NCI-H526 (cell line): ENCODE data around the gene RNPEPL1.

Source experiments
- DNase-seq, 2 experiments: peaks; one replicate each; lab custom pipeline; 2025; lab: John Stamatoyannopoulos, UW

Gene RNPEPL1

DNA sequence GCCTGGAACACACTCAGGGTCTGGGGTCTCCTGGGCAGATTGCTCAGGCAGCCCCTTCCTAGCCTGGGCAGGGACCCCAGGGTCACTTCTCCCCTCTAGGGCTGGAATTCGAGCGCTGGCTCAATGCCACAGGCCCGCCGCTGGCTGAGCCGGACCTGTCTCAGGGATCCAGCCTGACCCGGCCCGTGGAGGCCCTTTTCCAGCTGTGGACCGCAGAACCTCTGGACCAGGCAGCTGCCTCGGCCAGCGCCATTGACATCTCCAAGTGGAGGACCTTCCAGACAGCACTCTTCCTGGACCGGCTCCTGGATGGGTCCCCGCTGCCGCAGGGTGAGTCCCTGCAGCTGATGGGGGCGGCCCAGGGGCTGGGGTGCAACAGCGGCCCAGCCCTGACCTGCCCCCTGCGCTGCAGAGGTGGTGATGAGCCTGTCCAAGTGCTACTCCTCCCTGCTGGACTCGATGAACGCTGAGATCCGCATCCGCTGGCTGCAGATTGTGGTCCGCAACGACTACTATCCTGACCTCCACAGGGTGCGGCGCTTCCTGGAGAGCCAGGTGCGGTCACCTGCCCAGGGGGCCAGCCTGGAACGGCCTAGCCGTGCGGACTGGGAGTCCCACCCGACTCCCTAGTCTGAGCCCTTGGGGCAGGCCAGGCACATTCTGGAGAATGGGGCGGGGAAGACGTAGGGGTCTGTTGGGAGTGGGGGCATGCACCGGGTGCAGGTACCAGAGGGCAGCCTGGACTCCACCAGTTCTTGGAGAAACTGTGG lies 8.3 kb downstream of the RNPEPL1 start:
- no peak for DNase-seq

DNA sequence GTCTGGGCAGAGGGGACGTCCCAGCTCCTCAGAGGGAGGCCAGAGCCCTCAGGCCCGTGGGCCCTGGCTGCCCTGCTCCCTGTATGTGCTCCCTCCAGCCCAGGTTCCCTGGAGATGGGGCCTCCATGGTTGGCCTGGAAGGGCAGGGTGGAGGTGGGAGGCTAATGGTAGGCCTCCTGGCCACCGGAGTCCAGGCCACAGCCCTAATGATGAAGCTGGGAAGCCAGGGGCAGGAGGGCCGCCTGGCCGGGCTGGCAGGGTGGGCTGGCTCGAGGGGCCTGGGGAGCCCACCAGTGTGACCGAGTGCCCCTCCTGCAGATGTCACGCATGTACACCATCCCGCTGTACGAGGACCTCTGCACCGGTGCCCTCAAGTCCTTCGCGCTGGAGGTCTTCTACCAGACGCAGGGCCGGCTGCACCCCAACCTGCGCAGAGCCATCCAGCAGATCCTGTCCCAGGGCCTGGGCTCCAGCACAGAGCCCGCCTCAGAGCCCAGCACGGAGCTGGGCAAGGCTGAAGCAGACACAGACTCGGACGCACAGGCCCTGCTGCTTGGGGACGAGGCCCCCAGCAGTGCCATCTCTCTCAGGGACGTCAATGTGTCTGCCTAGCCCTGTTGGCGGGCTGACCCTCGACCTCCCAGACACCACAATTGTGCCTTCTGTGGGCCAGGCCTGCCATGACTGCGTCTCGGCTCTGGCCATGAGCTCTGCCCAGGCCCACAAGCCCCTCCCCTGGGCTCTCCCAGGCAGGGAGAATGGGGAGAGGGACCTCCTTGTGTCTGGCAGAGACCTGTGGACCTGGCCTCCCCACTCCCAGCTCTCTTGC lies 9.2 kb downstream of the RNPEPL1 start:
- no peak for DNase-seq

DNA sequence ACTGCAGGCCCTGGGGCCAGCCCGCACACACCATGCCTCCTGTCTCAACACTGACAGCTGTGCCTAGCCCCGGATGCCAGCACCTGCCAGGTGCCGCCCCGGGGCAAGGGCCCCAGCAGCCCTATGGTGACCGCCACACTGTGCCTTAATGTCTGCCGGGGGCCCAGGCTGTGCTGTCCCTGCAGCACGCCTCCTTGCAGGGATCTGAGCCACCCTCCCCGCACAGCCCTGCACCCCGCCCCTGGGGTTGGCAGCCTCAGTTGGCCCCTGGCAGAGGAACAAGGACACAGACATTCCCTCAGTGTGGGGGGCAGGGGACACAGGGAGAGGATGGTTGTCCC lies 9.8 kb downstream of the RNPEPL1 start:
- DNase-seq: no peak

DNA sequence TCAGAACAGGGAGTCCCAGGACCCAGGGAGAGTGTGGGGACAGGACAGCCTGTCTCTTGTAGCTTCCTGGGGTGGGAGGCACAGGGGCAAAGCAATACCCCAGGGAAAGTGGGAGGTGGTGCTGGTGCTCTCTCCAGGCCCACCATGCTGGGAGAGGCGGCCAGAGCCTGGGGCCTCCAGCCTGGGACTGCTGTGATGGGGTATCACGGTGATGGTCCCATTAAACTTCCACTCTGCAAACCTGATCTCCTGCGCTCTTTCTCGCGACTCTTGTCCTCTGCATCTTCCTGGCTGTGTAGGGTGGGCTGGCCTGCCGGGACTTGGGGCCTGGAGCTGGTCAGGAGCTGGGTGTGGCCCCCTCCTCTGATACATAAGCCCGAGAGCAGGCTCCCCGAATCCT lies 10.2 kb downstream of the RNPEPL1 start:
- no peak for DNase-seq

DNA sequence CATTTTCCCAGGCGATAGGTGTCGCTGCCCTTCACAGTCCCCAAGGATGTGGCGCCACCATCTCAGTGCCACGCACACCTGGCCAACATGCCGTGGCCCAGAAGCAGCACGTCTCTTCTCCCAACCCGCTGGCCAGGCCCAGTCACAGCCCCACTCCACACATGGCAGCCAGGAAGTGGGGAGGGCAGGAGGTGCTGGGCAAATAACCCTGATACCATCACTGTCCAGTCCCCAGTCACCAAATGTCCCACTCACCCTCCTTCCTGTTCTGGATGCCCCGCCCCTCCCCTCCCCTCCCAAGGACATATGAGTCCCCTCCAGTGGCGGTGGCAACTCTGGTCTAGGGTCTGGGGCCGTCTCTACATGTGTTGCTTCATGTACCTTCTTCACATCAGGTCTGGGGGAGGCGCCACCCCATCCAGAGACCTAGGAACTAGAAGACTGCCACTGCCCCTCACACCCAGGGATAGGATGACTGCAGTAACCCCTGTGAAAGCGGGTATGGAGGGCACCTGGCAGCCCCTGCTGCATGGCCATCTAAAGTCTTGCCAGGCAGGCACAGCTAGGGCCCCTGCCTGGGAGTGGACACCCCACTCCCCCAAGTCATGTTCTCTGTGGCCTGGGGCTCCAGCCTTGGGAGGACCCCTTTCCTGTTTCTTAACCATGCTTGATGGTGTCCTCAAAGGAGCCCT lies 10.9 kb downstream of the RNPEPL1 start:
- no peak for DNase-seq

DNA sequence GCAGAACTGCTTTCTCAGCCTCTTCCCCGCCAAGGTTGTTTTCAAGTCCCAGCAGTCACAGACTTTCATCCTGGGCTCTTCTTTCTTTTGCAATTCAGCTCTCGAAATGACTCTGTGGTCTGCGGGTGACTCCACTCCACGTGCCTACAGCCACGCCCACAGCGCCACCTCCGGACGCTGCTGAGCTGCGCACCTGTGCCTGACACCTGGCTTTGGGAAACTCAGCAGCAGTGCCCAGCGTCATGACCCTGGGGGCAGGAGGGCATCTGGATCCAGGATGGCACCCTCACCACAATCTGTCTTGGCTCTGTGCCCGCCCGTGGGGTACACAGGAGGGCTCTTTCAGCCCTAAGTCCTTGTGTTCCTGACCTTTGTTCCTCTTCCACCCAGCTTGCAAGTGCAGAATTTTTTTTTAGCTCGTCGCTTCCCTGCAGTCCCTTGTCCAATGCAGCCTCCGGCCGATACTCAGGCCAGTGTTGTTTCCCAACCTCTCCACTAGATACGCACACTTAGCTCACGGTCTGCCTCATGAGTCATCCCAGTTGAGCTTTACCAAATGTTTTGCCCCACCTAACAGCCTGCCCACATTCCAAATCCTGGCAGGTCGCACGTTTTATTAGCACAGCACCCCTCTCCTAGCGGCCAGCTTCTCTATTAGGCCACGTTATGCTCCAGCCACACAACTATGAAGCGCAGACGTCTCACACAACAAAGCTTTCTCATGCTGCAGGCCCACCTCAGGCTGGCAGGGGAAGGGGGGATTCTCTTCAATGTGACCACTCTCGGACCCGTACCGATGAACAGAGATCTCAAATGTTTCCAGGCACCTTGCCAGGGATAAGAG lies 11.7 kb downstream of the RNPEPL1 start:
- DNase-seq: peak in 1 of 2 experiments; percentile 77

DNA sequence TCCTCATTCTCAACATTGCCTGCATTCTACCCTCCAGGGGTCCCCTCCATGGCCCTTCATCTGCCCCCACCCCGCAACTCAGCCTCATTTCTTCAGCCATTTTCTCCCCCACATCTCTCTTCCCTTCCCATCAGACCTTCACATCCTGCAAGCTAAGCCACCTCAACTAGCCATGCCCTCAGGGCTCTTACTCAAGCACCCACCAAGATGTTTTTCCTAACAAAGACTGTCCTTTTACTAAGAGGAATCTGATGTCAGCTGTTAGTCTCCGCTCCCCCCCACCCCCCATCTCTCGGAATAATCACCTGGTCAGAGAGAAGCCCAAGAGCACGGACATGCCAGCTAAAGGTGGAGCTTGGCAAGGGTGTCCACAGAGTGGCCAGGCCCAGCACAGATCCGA lies 13.5 kb downstream of the RNPEPL1 start:
- DNase-seq: no peak

DNA sequence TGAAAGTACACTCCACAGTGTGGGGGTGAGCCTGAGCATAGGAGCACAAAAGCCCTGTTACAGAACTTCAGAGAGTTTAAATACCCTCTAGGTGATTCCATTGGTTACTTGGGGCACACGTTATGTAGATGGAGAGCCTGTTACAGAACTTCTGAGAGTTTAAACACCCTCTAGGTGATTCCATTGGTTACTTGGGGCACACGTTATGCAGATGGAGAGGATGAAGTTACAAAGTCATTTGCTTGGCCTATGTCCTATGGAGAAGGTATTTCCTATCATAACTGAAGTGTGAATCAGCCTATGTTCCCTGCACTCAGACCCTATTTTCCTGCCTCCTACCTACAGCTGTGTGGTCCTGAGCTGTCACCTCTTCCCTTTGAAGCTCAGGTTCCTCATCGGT lies 14.5 kb downstream of the RNPEPL1 start:
- no peak for DNase-seq

DNA sequence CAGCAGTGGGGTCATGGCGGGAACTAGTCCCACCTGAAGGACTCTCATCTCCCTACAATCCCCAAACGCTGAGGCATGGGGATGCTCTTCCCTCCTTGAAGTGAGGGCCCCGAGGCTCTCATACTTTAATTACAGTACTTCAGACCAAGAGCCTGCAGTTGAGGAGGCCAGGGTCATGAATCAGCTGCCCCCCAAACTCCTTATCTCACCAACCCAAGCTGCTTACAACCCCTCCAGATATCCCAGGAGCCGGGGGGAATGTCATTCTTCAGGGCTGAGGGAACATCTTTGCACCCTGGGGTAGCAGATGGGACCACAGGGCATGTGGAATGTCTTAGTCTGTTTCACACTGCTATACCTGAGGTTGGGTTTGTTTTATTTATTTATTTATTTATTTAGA lies 15.5 kb downstream of the RNPEPL1 start:
- no peak for DNase-seq

DNA sequence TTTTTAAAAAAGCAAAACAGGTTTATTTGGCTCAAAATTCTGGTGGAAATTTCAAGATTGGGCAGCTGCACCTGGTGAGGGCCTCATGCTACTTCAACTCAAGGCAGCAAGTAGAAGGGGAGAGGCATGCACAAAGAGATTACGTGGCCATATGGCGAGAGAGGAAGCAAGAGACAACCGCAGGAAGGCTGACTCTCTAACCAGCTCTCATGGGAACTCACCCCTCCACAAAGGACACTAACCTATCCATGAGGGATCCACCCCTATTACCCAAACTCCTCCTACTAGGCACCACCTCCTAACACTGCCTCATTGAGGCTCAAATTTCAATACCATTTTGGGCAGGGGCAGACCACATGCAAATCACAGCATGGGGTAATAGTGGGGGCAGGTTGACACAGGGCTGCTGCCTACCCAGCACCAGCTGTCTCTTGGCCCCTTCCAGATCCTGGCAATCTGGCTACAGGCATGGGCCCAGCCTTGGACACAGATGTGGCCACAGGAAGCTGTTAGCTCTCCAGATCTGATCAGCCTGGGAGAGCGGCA lies 16.3 kb downstream of the RNPEPL1 start:
- peak; percentile 78 to 82 for DNase-seq

DNA sequence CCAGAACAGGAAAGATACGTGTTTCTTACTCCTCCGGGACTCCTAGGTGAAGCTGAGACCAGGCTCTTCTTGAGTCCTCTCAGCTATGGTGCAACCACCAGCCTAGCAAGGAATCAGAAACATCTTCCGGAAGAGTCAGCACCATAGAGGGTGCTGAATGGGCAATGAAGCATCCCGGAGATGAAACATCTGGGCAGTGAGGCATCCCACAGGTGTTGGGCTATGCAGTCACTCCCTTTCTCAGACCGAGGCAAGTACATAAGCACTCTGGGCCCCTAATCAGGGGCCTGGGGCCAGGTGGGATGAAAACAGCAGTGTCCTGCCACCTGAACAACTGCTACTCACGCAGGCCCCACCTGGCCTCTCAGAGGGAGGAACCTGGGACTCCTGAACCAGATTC lies 16.8 kb downstream of the RNPEPL1 start:
- no peak for DNase-seq

DNA sequence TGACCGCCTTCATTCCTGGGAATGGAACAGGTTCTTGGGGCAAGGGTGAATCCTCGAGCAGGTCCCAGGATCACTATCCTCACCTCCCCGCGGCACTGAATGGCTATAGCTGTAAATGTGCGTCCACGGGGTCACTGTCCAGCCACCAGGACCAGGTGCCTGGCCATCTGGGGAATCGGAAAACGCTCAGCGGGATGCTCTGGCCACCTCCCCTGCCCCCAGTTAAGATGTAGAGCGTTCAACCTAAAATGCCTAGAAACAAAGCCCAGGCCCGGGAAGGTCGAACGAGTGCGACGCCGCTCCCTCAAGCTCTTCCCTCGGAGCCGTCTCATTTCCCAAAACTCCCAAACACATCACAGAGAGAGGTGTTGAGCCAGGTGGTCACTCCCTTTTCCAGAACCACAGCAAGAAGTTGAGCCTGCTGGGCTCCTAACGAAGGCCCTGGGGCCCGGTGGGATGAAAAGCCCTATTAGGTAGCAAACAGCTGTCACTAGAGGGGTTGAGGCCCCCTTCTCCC lies 17.5 kb downstream of the RNPEPL1 start:
- no peak for DNase-seq

DNA sequence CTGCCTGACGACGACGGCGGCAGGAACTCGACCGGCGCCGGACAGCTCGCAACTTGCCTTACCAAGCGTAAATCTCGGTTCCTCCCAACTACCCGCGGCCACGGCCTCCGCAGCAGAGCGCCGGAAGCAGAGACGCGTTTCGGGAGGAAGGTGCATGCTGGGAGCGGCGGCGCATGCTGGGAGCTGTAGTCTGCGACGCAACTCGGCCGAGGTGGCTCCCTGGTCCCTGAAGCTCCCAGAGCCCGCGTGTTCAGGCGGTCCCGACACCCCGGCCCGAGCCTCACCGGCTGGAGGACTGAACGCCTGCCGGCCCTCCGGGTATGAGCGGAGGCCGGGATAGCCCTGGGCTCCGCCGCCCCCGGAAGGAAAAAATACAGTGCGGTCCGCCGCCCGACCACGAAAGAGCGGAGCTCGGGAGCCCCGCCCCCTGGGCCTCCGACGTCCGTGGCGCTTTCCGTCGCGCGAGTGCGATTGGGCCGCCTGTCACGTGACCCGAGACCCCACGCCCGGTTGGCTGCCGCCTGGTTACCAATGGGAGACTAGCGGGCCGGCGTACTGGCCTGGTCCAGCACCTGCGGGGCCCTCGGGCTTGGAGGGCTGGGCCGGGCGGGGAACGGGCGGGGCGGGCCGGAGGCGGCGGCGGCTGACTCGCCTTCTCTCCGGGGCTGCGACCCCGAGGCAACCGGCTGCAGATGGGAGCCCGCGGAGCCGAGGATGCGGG lies 18.1 kb downstream of the RNPEPL1 start, which contains the start of gene CAPN10:
CAPN10 (plus strand) TSS at position 537 of the 721 bp plus-strand sequence; CDS start at position 715, 178 bp downstream.
- DNase-seq: peak; percentile 92 to 99

DNA sequence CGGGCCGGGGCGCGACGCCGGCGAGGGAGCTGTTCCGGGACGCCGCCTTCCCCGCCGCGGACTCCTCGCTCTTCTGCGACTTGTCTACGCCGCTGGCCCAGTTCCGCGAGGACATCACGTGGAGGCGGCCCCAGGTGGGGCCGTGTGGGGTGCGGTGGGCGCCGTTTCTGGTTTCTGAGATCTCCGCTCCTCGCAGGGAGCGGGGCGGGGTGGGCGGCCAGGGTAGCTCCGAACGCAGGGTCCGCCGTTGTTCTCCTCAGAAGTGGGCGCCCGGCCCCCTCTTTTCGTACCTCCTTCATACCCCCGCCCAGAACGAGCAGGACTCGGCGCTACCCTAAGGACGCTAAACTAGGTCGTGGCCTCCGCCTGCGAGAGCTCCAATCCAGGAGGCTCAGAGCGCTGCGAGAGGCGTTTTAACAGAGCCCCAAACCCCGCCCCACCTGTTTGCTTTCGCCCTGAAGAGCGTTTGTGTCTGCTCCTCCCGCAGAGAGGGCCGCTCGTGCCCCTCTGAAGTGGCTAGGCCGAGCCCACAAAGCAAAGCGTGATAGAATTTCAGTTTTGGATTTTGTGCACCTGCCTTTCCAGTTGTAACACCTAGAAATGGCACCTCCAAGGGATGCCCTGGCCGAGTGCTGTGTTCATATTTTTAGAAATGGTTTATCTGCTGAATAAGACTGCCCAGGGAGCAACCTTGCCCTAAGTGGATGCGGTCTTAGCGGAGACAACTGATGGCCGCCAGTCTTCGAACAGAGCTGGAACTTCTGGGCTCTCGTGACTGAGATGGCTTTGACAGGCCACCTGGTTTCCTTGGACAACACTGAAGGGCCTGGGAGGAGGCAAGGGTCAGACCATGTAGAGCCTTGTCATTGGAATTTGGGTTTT lies 18.9 kb downstream of the RNPEPL1 start:
- DNase-seq: peak in 1 of 2 experiments; percentile 73

DNA sequence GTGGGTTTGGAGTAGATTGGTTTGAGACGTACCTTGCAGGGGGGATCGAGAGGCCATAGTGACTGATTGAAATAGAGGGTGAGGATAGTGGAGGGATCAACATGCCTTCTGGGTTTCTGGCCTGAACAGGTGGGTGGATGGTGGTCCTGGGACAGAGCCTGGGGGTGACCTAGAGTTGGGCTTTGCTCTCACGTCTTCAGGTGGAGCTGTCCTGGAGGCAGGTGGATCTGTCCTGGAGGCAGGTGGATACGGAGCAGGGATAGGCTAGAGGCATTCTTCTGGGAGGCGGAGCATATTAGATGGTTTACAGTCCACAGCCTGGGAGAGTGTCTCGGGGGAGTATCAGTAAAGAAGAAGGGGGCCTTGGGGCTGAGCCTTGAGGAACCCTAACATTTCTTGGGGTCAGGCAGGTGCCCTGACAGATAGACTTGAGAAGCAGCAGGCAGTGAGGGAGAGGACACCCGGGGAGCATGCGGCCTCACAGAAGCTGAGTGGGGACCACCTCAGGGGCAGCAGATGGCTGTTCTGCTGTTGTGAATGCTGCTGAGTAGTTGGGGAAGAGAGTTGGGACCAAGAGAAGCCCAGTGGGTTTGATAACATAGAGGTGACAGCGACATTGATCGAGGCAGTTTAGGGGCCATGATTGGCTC lies 19.8 kb downstream of the RNPEPL1 start:
- DNase-seq: peak in 1 of 2 experiments; percentile 24

DNA sequence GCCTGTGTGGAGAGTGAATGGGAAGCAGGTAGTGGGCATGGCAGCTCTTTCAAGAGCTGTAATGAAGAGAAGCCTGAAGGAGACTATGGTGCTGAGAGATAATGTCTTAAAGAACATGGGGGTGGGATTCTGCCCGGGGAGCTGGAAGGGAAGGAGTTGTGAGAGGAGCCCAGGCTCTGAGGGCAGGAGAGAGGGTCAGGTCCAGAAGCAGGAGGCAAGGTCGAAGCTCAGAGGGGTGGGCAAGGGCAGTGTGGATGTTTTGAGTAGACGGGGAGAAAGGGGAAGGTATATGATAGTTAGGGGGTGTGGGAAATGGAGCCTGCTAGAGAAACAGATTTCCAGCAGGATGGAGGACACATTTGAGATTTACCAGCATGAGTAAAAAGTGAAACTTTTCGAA lies 20.4 kb downstream of the RNPEPL1 start:
- no peak for DNase-seq

DNA sequence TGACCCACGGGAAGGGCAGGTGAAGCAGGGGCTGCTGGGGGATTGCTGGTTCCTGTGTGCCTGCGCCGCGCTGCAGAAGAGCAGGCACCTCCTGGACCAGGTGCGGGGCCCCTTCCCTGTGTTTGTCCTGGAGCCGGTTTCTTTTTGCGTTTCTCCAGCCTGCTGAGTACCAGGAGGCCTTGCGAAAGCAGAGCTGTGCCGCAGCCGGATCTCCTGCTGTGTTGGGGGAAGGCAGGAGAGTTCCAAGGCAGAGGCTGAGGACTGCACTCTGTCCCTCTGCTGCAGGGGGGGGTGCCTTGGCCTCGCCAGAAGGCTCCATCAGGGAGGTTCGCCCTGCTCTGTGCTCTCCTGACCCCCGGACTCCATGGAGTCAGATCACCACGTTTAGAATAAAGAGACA lies 21.1 kb downstream of the RNPEPL1 start:
- no peak for DNase-seq

DNA sequence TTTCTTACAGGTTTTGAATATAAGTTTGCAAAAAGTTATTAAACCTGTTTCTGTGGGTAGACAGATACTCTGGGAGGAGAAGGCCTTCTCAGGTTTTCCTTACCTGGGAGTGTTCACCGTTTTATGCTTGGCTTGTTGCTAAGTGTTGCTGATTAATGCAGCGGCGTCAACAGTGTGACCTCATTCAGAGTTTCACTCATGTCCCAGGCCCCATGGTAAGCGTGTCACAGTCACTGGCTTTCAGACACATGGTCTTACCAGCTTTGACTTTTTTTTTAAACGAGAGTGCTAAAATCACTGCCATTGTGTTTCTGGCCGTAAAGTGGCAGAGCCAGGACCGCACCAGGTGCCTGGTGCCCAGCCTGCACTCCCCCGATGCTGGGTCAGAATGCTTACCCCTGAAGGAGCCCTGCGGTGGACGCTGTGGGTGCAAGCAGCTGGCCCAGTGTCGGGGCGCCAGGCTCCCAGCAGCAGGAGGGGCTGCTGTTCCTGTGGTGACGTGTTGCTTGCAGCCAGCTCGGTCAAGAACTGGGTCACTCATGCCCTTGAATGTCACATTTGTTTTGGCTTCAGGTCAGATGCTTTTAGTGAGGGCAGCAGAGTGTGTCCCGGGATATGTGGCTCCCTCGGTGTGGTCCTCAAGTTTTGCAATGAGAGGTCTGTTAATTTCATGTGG lies 21.7 kb downstream of the RNPEPL1 start:
- DNase-seq: no peak
